Prostate gland (tissue), 2 donors: ENCODE results near the gene FBN3. TPM values are rescaled to one million over a fixed set of nuclear protein-coding genes. Genes with fewer than 3 reads are reported as not detected.

Experiments used
- DNase-seq: peaks from one replicate; pipeline ENCODE4 v3.0.0-alpha.2; 2019; ENCODE audit warnings: low spot score
- H3K27ac ChIP-seq, 2 donors: fragments of 200-600 bp; sonication (generic); 2 replicates each; pipeline ENCODE4 v1.5.1; 2017 to 2019
- H3K27me3 ChIP-seq: fragments of 200-600 bp; sonication (generic); replicated peaks from 2 replicates; pipeline ENCODE4 v1.5.1; 2019; ENCODE audit not compliant: insufficient read depth
- H3K36me3 ChIP-seq, 2 donors: fragments of 200-600 bp; sonication (generic); 1 replicate in 1 of 2; 2 replicates in 1 of 2; pipeline versions ENCODE4 v1.5.1 to v1.8.1; 2017 to 2019
- H3K4me1 ChIP-seq: fragments of 200-600 bp; sonication (generic); replicated peaks from 2 replicates; pipeline ENCODE4 v1.5.1; 2019
- H3K4me3 ChIP-seq, 2 donors: fragments of 200-600 bp; sonication (generic); 2 replicates each; pipeline ENCODE4 v1.5.1; 2017 to 2019
- H3K9me3 ChIP-seq: fragments of 200-600 bp; sonication (generic); 2 replicates; pipeline ENCODE4 v1.5.1; 2017
- POLR2A ChIP-seq: fragments of 450-650 bp; IDR thresholded peaks from one replicate; pipeline ENCODE4 v1.6.1; 2016; ENCODE audit warnings: antibody characterized with exemption, mild to moderate bottlenecking
- POLR2AphosphoS5 ChIP-seq: sonication (generic); formaldehyde crosslinking; IDR thresholded peaks from one replicate; pipeline ENCODE4 v1.6.1; 2017; ENCODE audit warnings: antibody characterized with exemption
- WGBS: methylation state at CpG from one replicate; pipeline ENCODE4 v1.1.5; 2018; 5-methylcytosine and 5-hydroxymethylcytosine counted together
- intact Hi-C: fragments of 100-400 bp; cut with DNase I; formaldehyde crosslinking; loops from one replicate; pipeline ENCODE4 v1.14.2; 2022
- total RNA-seq, 2 donors: library from RNA; depleted of rRNA; stranded (reverse); fragments of >200 nt; gene quantifications; one replicate each; pipeline ENCODE4 v1.1.0, GENCODE V29; 2016
- TF ChIP-seq, protein P1 (sequence below), 4 experiments: fragments of 200-600 bp in 2 of 4; fragments of 450-650 bp in 2 of 4; sonication (generic) in 2 of 4; IDR thresholded peaks; 1 replicate in 3 of 4; 2 replicates in 1 of 4; pipeline ENCODE4 v1.5.1; 2016 to 2019; ENCODE audit warnings: antibody characterized with exemption in 4 of 4, mild to moderate bottlenecking in 2 of 4, moderate library complexity in 2 of 4

FBN3 gene
- total RNA-seq, 2 donors from 2014 or later: 3.1 to 5.2 TPM

DNA sequence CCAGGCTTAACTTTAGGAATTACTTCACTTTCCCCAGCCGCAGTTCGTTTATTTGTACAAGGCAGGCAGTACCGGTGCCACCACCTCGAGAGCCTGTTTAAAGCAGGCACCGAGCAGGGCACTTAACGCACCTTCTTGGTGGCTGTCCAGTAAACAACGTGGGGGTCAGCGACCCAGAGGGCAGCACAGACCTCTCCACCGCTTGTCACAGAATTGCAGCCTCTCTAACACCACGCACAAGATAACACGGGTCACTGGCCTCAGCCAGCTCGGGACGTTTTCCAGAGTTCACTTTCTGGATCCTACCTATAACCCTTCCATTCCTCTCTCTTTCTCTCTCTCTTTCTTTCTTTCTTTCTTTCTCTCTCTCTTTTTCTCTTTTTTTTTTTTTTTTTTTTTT is 127.1 kb downstream of the FBN3 start:
- intact Hi-C loops: no loop called here
- H3K27me3 ChIP-seq: no peaks in the 10 kb centered on the region
- 83% methylated on average over 13 of the region's 13 CpGs for WGBS
- no peak for TF ChIP-seq POLR2AphosphoS5
- TF ChIP-seq, protein P1, sequence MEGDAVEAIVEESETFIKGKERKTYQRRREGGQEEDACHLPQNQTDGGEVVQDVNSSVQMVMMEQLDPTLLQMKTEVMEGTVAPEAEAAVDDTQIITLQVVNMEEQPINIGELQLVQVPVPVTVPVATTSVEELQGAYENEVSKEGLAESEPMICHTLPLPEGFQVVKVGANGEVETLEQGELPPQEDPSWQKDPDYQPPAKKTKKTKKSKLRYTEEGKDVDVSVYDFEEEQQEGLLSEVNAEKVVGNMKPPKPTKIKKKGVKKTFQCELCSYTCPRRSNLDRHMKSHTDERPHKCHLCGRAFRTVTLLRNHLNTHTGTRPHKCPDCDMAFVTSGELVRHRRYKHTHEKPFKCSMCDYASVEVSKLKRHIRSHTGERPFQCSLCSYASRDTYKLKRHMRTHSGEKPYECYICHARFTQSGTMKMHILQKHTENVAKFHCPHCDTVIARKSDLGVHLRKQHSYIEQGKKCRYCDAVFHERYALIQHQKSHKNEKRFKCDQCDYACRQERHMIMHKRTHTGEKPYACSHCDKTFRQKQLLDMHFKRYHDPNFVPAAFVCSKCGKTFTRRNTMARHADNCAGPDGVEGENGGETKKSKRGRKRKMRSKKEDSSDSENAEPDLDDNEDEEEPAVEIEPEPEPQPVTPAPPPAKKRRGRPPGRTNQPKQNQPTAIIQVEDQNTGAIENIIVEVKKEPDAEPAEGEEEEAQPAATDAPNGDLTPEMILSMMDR (IDR thresholded peaks at IDR 0.05): no peak
- no peak for TF ChIP-seq POLR2A
- no peaks in the 10 kb centered on the region for H3K9me3 ChIP-seq
- H3K4me3 ChIP-seq: no peak overlapping the region
- no peak overlapping the region for H3K27ac ChIP-seq
- DNase-seq: no peak
- H3K4me1 ChIP-seq: no peaks in the 10 kb centered on the region
- H3K36me3 ChIP-seq: no peaks in the 10 kb centered on the region

DNA sequence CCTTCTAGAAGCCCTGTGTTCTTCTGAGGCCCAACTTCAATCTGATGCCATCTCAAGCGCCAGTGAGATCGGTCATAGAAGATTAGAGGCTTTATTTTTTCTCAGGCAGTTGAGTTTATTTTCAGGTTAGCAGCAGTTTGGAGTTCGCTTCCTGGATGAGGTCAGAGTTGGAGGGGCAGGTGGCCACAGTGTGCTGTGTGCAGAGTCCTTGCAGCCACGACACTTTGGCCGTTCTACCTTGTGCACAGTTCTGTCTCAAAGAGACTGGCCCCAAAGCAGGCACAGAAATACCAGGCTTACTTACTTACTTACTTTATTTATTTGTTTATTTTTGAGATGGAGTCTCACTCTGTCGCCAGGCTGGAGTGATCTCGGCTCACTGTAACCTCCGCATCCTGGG is 128.0 kb downstream of the FBN3 start:
- no peak overlapping the region for H3K27ac ChIP-seq
- H3K9me3 ChIP-seq: no peaks in the 10 kb centered on the region
- no peaks in the 10 kb centered on the region for H3K27me3 ChIP-seq
- 92% methylated on average over 8 of the region's 8 CpGs for WGBS
- TF ChIP-seq POLR2A: no peak
- no peak for TF ChIP-seq POLR2AphosphoS5
- TF ChIP-seq, protein P1 (IDR thresholded peaks at IDR 0.05): no peak
- intact Hi-C loops: no loop called here
- DNase-seq: no peak
- H3K4me1 ChIP-seq: no peaks in the 10 kb centered on the region
- H3K4me3 ChIP-seq: no peak overlapping the region
- H3K36me3 ChIP-seq: no peaks in the 10 kb centered on the region

DNA sequence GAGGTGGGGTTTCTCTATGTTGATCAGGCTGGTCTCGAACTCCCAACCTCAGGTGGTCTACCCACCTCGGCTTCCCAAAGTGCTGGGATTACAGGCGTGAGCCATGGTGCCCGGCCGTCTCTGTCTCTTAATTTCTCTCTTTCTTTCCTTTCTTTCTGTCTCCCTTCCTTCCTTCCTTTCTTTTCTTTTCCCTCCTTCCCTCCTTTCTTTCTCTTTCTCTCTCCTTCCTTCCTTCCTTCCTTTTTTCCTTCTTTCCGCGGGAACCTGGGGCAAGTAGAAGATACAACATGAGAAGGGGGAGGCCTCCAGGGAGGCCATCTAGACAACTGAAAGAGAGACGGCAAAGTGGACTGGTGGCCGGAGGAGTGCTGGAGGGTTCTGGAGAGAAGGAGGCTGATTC is 128.7 kb downstream of the FBN3 start:
- TF ChIP-seq, protein P1 (IDR thresholded peaks at IDR 0.05): no peak
- no peak for TF ChIP-seq POLR2A
- TF ChIP-seq POLR2AphosphoS5: no peak
- Histone ChIP-seq H3K36me3 (no peaks in the 10 kb centered on the region), H3K4me1 (no peaks in the 10 kb centered on the region), H3K4me3 (no peak overlapping the region), H3K9me3 (no peaks in the 10 kb centered on the region), H3K27ac (no peak overlapping the region), H3K27me3 (no peaks in the 10 kb centered on the region)
- WGBS: 84% methylated on average over 9 of the region's 9 CpGs
- intact Hi-C loops: no loop called here
- DNase-seq: no peak

DNA sequence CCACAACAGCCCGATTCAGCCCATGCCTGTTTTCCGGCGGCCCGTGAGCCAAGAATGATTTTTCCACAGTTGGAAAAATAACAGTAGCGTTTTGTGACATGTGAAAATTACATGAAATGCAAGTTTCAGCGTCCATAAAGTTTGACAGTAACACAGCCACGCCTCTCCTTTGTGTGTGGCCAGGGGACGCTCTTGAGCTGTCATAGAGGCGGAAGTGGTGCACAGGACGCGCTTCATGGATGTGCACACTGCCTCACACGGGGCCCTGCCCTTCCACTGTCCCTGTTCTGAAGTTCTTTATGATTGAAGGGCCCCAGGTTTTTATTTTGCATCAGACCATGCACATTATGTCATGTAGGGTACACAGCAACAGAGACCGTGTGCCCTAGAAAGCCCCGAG is 131.6 kb downstream of the FBN3 start:
- Histone ChIP-seq H3K4me1 (no peaks in the 10 kb centered on the region), H3K27me3 (no peaks in the 10 kb centered on the region), H3K27ac (no peak overlapping the region), H3K9me3 (no peaks in the 10 kb centered on the region), H3K36me3 (no peaks in the 10 kb centered on the region), H3K4me3 (no peak overlapping the region)
- intact Hi-C loops: no loop called here
- TF ChIP-seq POLR2A (no peak), POLR2AphosphoS5 (no peak)
- TF ChIP-seq, protein P1 (IDR thresholded peaks at IDR 0.05): no peak
- DNase-seq: no peak
- 67% methylated on average over 14 of the region's 14 CpGs for WGBS

Other genes with a start within 250 kb of the FBN3 start
- 10 to 100 TPM; 21.6 to 45.2 TPM for gene MAP2K7, start 245.7 kb downstream of the FBN3 start, total RNA-seq
- 1 to 10 TPM in 1 of 2 donors, not detected in 1; 3.2 TPM for gene TGFBR3L, start 234.8 kb downstream of the FBN3 start, total RNA-seq
- gene SNAPC2, start 229.3 kb downstream of the FBN3 start, total RNA-seq: 10 to 100 TPM; 37.4 to 95.0 TPM
- 10 to 100 TPM in 1 of 2 donors, 1 to 10 TPM in 1; 5.0 to 37.1 TPM for gene CTXN1, start 223.5 kb downstream of the FBN3 start, total RNA-seq
- 10 to 100 TPM; 47.3 to 83.4 TPM for gene TIMM44, start 205.9 kb downstream of the FBN3 start, total RNA-seq
- gene ELAVL1, start 144.0 kb downstream of the FBN3 start, total RNA-seq: 10 to 100 TPM; 35.6 to 76.9 TPM
- gene CCL25, start 96.8 kb downstream of the FBN3 start, total RNA-seq: not detected
- gene CERS4, start 59.8 kb upstream of the FBN3 start, total RNA-seq: 100 to 1,000 TPM; 170 to 176 TPM
- gene CD320, start 158.8 kb upstream of the FBN3 start, total RNA-seq: 10 to 100 TPM; 50.8 to 91.4 TPM
- 10 to 100 TPM; 39.6 to 52.6 TPM for gene NDUFA7, start 171.8 kb upstream of the FBN3 start, total RNA-seq
- 100 to 1,000 TPM; 488 to 498 TPM for gene RPS28, start 171.9 kb upstream of the FBN3 start, total RNA-seq
- gene KANK3, start 193.7 kb upstream of the FBN3 start, total RNA-seq: 10 to 100 TPM; 15.4 to 23.8 TPM
- gene ANGPTL4, start 214.6 kb upstream of the FBN3 start, total RNA-seq: 10 to 100 TPM; 25.7 to 26.4 TPM
- gene RAB11B, start 240.8 kb upstream of the FBN3 start, total RNA-seq: 100 to 1,000 TPM in 1 of 2 donors, 10 to 100 TPM in 1; 60.7 to 103 TPM